Neutrophil (primary cell): Measurements from ENCODE around the gene GTF3C1.

Experiments
- H3K27ac ChIP-seq: fragments of 200-600 bp; sonication (generic); 2 replicates; pipeline ENCODE4 v1.5.1; 2016; ENCODE audit warnings: mild to moderate bottlenecking, moderate library complexity
- H3K27me3 ChIP-seq: fragments of 200-600 bp; sonication (generic); 2 replicates; pipeline ENCODE4 v1.6.0; 2016; ENCODE audit warnings: mild to moderate bottlenecking
- H3K36me3 ChIP-seq: fragments of 200-600 bp; sonication (generic); 2 replicates; pipeline ENCODE4 v1.5.1; 2017
- H3K4me1 ChIP-seq, 2 experiments: fragments of 200-600 bp in 1 of 2; sonication (generic) in 1 of 2; 1 replicate in 1 of 2; 2 replicates in 1 of 2; pipeline versions ENCODE4 v1.5.1 to v1.6.1; 2013 to 2016; ENCODE audit warnings: low read depth in 1 of 2, low read length in 1 of 2, mild to moderate bottlenecking in 1 of 2, moderate library complexity in 1 of 2; ENCODE audit not compliant: control insufficient read depth in 1 of 2, insufficient read depth in 1 of 2
- H3K4me3 ChIP-seq, 2 experiments: fragments of 200-600 bp in 1 of 2; sonication (generic) in 1 of 2; 1 replicate in 1 of 2; 2 replicates in 1 of 2; pipeline ENCODE4 v1.5.1; 2013 to 2016; ENCODE audit warnings: low read depth in 1 of 2, low read length in 1 of 2, mild to moderate bottlenecking in 1 of 2, moderate library complexity in 1 of 2
- H3K9me3 ChIP-seq: fragments of 200-600 bp; sonication (generic); 2 replicates; pipeline ENCODE4 v1.5.1; 2016
- CTCF ChIP-seq: fragments of 200-600 bp; sonication (generic); IDR thresholded peaks from 2 replicates; pipeline ENCODE4 v1.5.1; 2016; ENCODE audit warnings: antibody characterized with exemption

GTF3C1 gene

GRCh38 chr16:27444470-27444869, 105.2 kb downstream of the GTF3C1 start:
- Histone ChIP-seq H3K36me3 (no peaks in the 10 kb centered on the region), H3K9me3 (no peaks in the 10 kb centered on the region), H3K4me3 (no peak overlapping the region), H3K27me3 (peaks cover 24% of the 10 kb centered on the region), H3K4me1 (no peaks in the 10 kb centered on the region), H3K27ac (no peak overlapping the region)
- no peak for TF ChIP-seq CTCF

- no peaks in the 10 kb centered on the region for H3K9me3 ChIP-seq
- H3K4me3 ChIP-seq = no peak overlapping the region
- H3K36me3 ChIP-seq = no peaks in the 10 kb centered on the region
- H3K4me1 ChIP-seq = no peaks in the 10 kb centered on the region
- no peak overlapping the region for H3K27ac ChIP-seq
- TF ChIP-seq CTCF = no peak
- H3K27me3 ChIP-seq = peaks cover 19% of the 10 kb centered on the region
These were observed 105.7 kb downstream of the GTF3C1 start for GRCh38 chr16:27444015-27444414.

- Histone ChIP-seq H3K9me3 (no peaks in the 10 kb centered on the region), H3K4me1 (no peaks in the 10 kb centered on the region), H3K4me3 (no peak overlapping the region), H3K27ac (no peak overlapping the region), H3K27me3 (peaks cover under 1% of the 10 kb centered on the region), H3K36me3 (no peaks in the 10 kb centered on the region)
- TF ChIP-seq CTCF = no peak
These were observed 107.7 kb downstream of the GTF3C1 start for GRCh38 chr16:27441998-27442397.

GRCh38 chr16:27441276-27441675, 108.4 kb downstream of the GTF3C1 start:
- no peaks in the 10 kb centered on the region for H3K36me3 ChIP-seq
- no peaks in the 10 kb centered on the region for H3K9me3 ChIP-seq
- TF ChIP-seq CTCF = no peak
- no peak overlapping the region for H3K4me3 ChIP-seq
- no peaks in the 10 kb centered on the region for H3K27me3 ChIP-seq
- no peak overlapping the region for H3K27ac ChIP-seq
- no peaks in the 10 kb centered on the region for H3K4me1 ChIP-seq

- TF ChIP-seq CTCF = no peak
- H3K27ac ChIP-seq = no peak overlapping the region
- H3K4me3 ChIP-seq = no peak overlapping the region
- no peaks in the 10 kb centered on the region for H3K36me3 ChIP-seq
- H3K27me3 ChIP-seq = no peaks in the 10 kb centered on the region
- no peaks in the 10 kb centered on the region for H3K9me3 ChIP-seq
- H3K4me1 ChIP-seq = no peaks in the 10 kb centered on the region
These were observed 110.3 kb downstream of the GTF3C1 start for GRCh38 chr16:27439271-27440018.
